Measurements from ENCODE around the gene FCHSD2.

FCHSD2 gene

GRCh38 chr11:72875736-72876135, 266.4 kb downstream of the FCHSD2 start:
- no peaks in the 10 kb centered on the region for H3K9me3 ChIP-seq (ENCODE audit: control insufficient read depth, low read length)
- H3K36me3 ChIP-seq (ENCODE audit: control insufficient read depth, insufficient read depth, low read length), result peaks cover 3% of the 10 kb centered on the region
- no CpG with 5 or more reads among the region's 1 CpG for WGBS, 2 experiments (ENCODE audit: insufficient coverage in 2 of 2)
- H3K4me1 ChIP-seq (ENCODE audit: control insufficient read depth, insufficient read depth, low read length, poor library complexity, severe bottlenecking), result no peaks in the 10 kb centered on the region
- no peak overlapping the region for H3K27ac ChIP-seq (ENCODE audit: low read depth, low read length, severe bottlenecking)
- no peak overlapping the region for H3K4me3 ChIP-seq (ENCODE audit: extremely low read depth, insufficient read depth, low read length, poor library complexity, severe bottlenecking)

- Histone ChIP-seq H3K9me3 (ENCODE audit: control insufficient read depth, low read length) (no peaks in the 10 kb centered on the region), H3K4me3 (ENCODE audit: extremely low read depth, insufficient read depth, low read length, poor library complexity, severe bottlenecking) (no peak overlapping the region), H3K4me1 (ENCODE audit: control insufficient read depth, insufficient read depth, low read length, poor library complexity, severe bottlenecking) (no peaks in the 10 kb centered on the region), H3K27ac (ENCODE audit: low read depth, low read length, severe bottlenecking) (no peak overlapping the region), H3K36me3 (ENCODE audit: control insufficient read depth, insufficient read depth, low read length) (peaks cover 15% of the 10 kb centered on the region)
- no CpG with 5 or more reads among the region's 1 CpG for WGBS, 2 experiments (ENCODE audit: insufficient coverage in 2 of 2)
Observed at GRCh38 chr11:72872012-72872411, 270.1 kb downstream of the FCHSD2 start.

GRCh38 chr11:72871119-72871518, 271.0 kb downstream of the FCHSD2 start:
- H3K36me3 ChIP-seq (ENCODE audit: control insufficient read depth, insufficient read depth, low read length), result peaks cover 20% of the 10 kb centered on the region
- no peaks in the 10 kb centered on the region for H3K9me3 ChIP-seq (ENCODE audit: control insufficient read depth, low read length)
- no peak overlapping the region for H3K27ac ChIP-seq (ENCODE audit: low read depth, low read length, severe bottlenecking)
- no peaks in the 10 kb centered on the region for H3K4me1 ChIP-seq (ENCODE audit: control insufficient read depth, insufficient read depth, low read length, poor library complexity, severe bottlenecking)
- WGBS, 2 experiments (ENCODE audit: insufficient coverage in 2 of 2), result 88 to 100% methylated on average over 1 of the region's 1 CpG
- no peak overlapping the region for H3K4me3 ChIP-seq (ENCODE audit: extremely low read depth, insufficient read depth, low read length, poor library complexity, severe bottlenecking)

- H3K4me1 ChIP-seq (ENCODE audit: control insufficient read depth, insufficient read depth, low read length, poor library complexity, severe bottlenecking), result no peaks in the 10 kb centered on the region
- no peaks in the 10 kb centered on the region for H3K9me3 ChIP-seq (ENCODE audit: control insufficient read depth, low read length)
- H3K36me3 ChIP-seq (ENCODE audit: control insufficient read depth, insufficient read depth, low read length), result peaks cover 17% of the 10 kb centered on the region
- 85 to 88% methylated on average over 4 of the region's 4 CpGs for whole genome bisulfite sequencing, 2 experiments (ENCODE audit: insufficient coverage in 2 of 2)
- H3K4me3 ChIP-seq (ENCODE audit: extremely low read depth, insufficient read depth, low read length, poor library complexity, severe bottlenecking), result no peak overlapping the region
- no peak overlapping the region for H3K27ac ChIP-seq (ENCODE audit: low read depth, low read length, severe bottlenecking)
Observed at GRCh38 chr11:72869831-72870230, 272.3 kb downstream of the FCHSD2 start.

- Histone ChIP-seq H3K4me3 (ENCODE audit: extremely low read depth, insufficient read depth, low read length, poor library complexity, severe bottlenecking) (no peak overlapping the region), H3K4me1 (ENCODE audit: control insufficient read depth, insufficient read depth, low read length, poor library complexity, severe bottlenecking) (no peaks in the 10 kb centered on the region), H3K36me3 (ENCODE audit: control insufficient read depth, insufficient read depth, low read length) (peaks cover 17% of the 10 kb centered on the region), H3K9me3 (ENCODE audit: control insufficient read depth, low read length) (no peaks in the 10 kb centered on the region), H3K27ac (ENCODE audit: low read depth, low read length, severe bottlenecking) (no peak overlapping the region)
- WGBS, 2 experiments (ENCODE audit: insufficient coverage in 2 of 2), result 87% methylated on average over 2 of the region's 5 CpGs; no CpG with 5 or more reads in 1 of the 2 experiments
Observed at GRCh38 chr11:72867970-72868369, 274.1 kb downstream of the FCHSD2 start.

GRCh38 chr11:72864702-72865655, 277.1 kb downstream of the FCHSD2 start:
- H3K36me3 ChIP-seq (ENCODE audit: control insufficient read depth, insufficient read depth, low read length), result peaks cover 17% of the 10 kb centered on the region
- no peaks in the 10 kb centered on the region for H3K9me3 ChIP-seq (ENCODE audit: control insufficient read depth, low read length)
- WGBS, 2 experiments (ENCODE audit: insufficient coverage in 2 of 2), result 86 to 90% methylated on average over 1 to 3 of the region's 5 CpGs
- H3K4me1 ChIP-seq (ENCODE audit: control insufficient read depth, insufficient read depth, low read length, poor library complexity, severe bottlenecking), result no peaks in the 10 kb centered on the region
- no peak overlapping the region for H3K27ac ChIP-seq (ENCODE audit: low read depth, low read length, severe bottlenecking)
- no peak overlapping the region for H3K4me3 ChIP-seq (ENCODE audit: extremely low read depth, insufficient read depth, low read length, poor library complexity, severe bottlenecking)

- WGBS, 2 experiments (ENCODE audit: insufficient coverage in 2 of 2), result 80 to 83% methylated on average over 1 of the region's 1 CpG
- Histone ChIP-seq H3K9me3 (ENCODE audit: control insufficient read depth, low read length) (no peaks in the 10 kb centered on the region), H3K4me3 (ENCODE audit: extremely low read depth, insufficient read depth, low read length, poor library complexity, severe bottlenecking) (no peak overlapping the region)
Observed at GRCh38 chr11:72863916-72864315, 278.2 kb downstream of the FCHSD2 start.

GRCh38 chr11:72863091-72863490, 279.0 kb downstream of the FCHSD2 start:
- Histone ChIP-seq H3K4me3 (ENCODE audit: extremely low read depth, insufficient read depth, low read length, poor library complexity, severe bottlenecking) (no peak overlapping the region), H3K9me3 (ENCODE audit: control insufficient read depth, low read length) (no peaks in the 10 kb centered on the region), H3K4me1 (ENCODE audit: control insufficient read depth, insufficient read depth, low read length, poor library complexity, severe bottlenecking) (no peaks in the 10 kb centered on the region), H3K36me3 (ENCODE audit: control insufficient read depth, insufficient read depth, low read length) (peaks cover 11% of the 10 kb centered on the region), H3K27ac (ENCODE audit: low read depth, low read length, severe bottlenecking) (no peak overlapping the region)
- no CpG with 5 or more reads among the region's 1 CpG for WGBS, 2 experiments (ENCODE audit: insufficient coverage in 2 of 2)

More at GRCh38 chr11:72863916-72864315, 278.2 kb downstream of the FCHSD2 start:
- peaks cover 13% of the 10 kb centered on the region for H3K36me3 ChIP-seq (ENCODE audit: control insufficient read depth, insufficient read depth, low read length)
- no peaks in the 10 kb centered on the region for H3K4me1 ChIP-seq (ENCODE audit: control insufficient read depth, insufficient read depth, low read length, poor library complexity, severe bottlenecking)
- H3K27ac ChIP-seq (ENCODE audit: low read depth, low read length, severe bottlenecking), result no peak overlapping the region

- H3K27ac ChIP-seq (ENCODE audit: low read depth, low read length, severe bottlenecking), result no peak overlapping the region
- no peaks in the 10 kb centered on the region for H3K4me1 ChIP-seq (ENCODE audit: control insufficient read depth, insufficient read depth, low read length, poor library complexity, severe bottlenecking)
- H3K9me3 ChIP-seq (ENCODE audit: control insufficient read depth, low read length), result no peaks in the 10 kb centered on the region
- no CpG with 5 or more reads among the region's 4 CpGs for WGBS, 2 experiments (ENCODE audit: insufficient coverage in 2 of 2)
- no peaks in the 10 kb centered on the region for H3K36me3 ChIP-seq (ENCODE audit: control insufficient read depth, insufficient read depth, low read length)
- no peak overlapping the region for H3K4me3 ChIP-seq (ENCODE audit: extremely low read depth, insufficient read depth, low read length, poor library complexity, severe bottlenecking)
Observed at GRCh38 chr11:72860592-72860991, 281.5 kb downstream of the FCHSD2 start.

GRCh38 chr11:72860010-72860409, 282.1 kb downstream of the FCHSD2 start:
- H3K36me3 ChIP-seq (ENCODE audit: control insufficient read depth, insufficient read depth, low read length), result no peaks in the 10 kb centered on the region
- 94 to 100% methylated on average over 1 to 3 of the region's 4 CpGs for WGBS, 2 experiments (ENCODE audit: insufficient coverage in 2 of 2)
- H3K27ac ChIP-seq (ENCODE audit: low read depth, low read length, severe bottlenecking), result no peak overlapping the region
- H3K4me3 ChIP-seq (ENCODE audit: extremely low read depth, insufficient read depth, low read length, poor library complexity, severe bottlenecking), result no peak overlapping the region
- H3K9me3 ChIP-seq (ENCODE audit: control insufficient read depth, low read length), result no peaks in the 10 kb centered on the region
- no peaks in the 10 kb centered on the region for H3K4me1 ChIP-seq (ENCODE audit: control insufficient read depth, insufficient read depth, low read length, poor library complexity, severe bottlenecking)

GRCh38 chr11:72859126-72859525, 283.0 kb downstream of the FCHSD2 start:
- H3K4me1 ChIP-seq (ENCODE audit: control insufficient read depth, insufficient read depth, low read length, poor library complexity, severe bottlenecking), result no peaks in the 10 kb centered on the region
- H3K27ac ChIP-seq (ENCODE audit: low read depth, low read length, severe bottlenecking), result no peak overlapping the region
- H3K4me3 ChIP-seq (ENCODE audit: extremely low read depth, insufficient read depth, low read length, poor library complexity, severe bottlenecking), result no peak overlapping the region
- H3K36me3 ChIP-seq (ENCODE audit: control insufficient read depth, insufficient read depth, low read length), result no peaks in the 10 kb centered on the region
- no peaks in the 10 kb centered on the region for H3K9me3 ChIP-seq (ENCODE audit: control insufficient read depth, low read length)
- 100% methylated on average over 1 to 3 of the region's 3 CpGs for WGBS, 2 experiments (ENCODE audit: insufficient coverage in 2 of 2)
